ENCODE measurements around the gene HCLS1.

DNA sequence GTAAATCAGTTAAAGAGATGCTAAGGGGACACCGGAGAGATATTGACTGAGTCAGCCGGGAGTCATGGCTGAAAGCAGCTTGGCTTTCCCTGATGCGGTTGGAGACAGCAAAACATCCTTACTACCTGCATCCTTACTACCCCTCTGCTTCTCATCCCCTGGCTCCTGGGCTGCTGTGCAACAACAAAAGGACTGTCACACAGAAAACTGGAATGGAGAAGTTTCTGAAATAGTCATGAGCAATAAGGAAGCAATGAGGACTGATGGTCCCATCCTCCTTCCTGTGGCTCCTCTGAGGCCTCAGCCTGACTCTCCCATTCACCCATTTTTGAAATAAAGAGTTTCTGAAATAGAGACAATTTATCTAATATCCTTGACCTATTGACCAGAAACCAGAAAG lies 1.1 kb downstream of the HCLS1 start:
- TF ChIP-seq, protein P1, sequence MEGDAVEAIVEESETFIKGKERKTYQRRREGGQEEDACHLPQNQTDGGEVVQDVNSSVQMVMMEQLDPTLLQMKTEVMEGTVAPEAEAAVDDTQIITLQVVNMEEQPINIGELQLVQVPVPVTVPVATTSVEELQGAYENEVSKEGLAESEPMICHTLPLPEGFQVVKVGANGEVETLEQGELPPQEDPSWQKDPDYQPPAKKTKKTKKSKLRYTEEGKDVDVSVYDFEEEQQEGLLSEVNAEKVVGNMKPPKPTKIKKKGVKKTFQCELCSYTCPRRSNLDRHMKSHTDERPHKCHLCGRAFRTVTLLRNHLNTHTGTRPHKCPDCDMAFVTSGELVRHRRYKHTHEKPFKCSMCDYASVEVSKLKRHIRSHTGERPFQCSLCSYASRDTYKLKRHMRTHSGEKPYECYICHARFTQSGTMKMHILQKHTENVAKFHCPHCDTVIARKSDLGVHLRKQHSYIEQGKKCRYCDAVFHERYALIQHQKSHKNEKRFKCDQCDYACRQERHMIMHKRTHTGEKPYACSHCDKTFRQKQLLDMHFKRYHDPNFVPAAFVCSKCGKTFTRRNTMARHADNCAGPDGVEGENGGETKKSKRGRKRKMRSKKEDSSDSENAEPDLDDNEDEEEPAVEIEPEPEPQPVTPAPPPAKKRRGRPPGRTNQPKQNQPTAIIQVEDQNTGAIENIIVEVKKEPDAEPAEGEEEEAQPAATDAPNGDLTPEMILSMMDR (tag by site-specific recombination; IDR thresholded peaks at IDR 0.05): no peak
- TF ChIP-seq, protein P2, sequence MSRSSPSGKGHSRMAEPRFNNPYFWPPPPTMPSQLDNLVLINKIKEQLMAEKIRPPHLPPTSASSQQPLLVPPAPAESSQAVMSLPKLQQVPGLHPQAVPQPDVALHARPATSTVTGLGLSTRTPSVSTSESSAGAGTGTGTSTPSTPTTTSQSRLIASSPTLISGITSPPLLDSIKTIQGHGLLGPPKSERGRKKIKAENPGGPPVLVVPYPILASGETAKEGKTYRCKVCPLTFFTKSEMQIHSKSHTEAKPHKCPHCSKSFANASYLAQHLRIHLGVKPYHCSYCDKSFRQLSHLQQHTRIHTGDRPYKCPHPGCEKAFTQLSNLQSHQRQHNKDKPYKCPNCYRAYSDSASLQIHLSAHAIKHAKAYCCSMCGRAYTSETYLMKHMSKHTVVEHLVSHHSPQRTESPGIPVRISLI (tag by site-specific recombination; IDR thresholded peaks at IDR 0.05): no peak
- TF ChIP-seq ZNF596 (tag by site-specific recombination; IDR thresholded peaks at IDR 0.05) (no peak), YY1 (tag by site-specific recombination; IDR thresholded peaks at IDR 0.05) (no peak), ZBTB1 (tag by site-specific recombination; IDR thresholded peaks at IDR 0.05) (no peak), ZNF174 (tag by site-specific recombination; IDR thresholded peaks at IDR 0.05) (no peak), EGR2 (tag by site-specific recombination; IDR thresholded peaks at IDR 0.05; ENCODE audit: low read depth) (no peak), ZBTB20 (tag by site-specific recombination; IDR thresholded peaks at IDR 0.05) (no peak)
- TF ChIP-seq, protein P3, sequence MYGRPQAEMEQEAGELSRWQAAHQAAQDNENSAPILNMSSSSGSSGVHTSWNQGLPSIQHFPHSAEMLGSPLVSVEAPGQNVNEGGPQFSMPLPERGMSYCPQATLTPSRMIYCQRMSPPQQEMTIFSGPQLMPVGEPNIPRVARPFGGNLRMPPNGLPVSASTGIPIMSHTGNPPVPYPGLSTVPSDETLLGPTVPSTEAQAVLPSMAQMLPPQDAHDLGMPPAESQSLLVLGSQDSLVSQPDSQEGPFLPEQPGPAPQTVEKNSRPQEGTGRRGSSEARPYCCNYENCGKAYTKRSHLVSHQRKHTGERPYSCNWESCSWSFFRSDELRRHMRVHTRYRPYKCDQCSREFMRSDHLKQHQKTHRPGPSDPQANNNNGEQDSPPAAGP (tag by site-specific recombination; IDR thresholded peaks at IDR 0.05): no peak
- TF ChIP-seq, protein P4, sequence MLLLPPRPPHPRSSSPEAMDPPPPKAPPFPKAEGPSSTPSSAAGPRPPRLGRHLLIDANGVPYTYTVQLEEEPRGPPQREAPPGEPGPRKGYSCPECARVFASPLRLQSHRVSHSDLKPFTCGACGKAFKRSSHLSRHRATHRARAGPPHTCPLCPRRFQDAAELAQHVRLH (tag by site-specific recombination; IDR thresholded peaks at IDR 0.05): no peak
- TF ChIP-seq, protein P5, sequence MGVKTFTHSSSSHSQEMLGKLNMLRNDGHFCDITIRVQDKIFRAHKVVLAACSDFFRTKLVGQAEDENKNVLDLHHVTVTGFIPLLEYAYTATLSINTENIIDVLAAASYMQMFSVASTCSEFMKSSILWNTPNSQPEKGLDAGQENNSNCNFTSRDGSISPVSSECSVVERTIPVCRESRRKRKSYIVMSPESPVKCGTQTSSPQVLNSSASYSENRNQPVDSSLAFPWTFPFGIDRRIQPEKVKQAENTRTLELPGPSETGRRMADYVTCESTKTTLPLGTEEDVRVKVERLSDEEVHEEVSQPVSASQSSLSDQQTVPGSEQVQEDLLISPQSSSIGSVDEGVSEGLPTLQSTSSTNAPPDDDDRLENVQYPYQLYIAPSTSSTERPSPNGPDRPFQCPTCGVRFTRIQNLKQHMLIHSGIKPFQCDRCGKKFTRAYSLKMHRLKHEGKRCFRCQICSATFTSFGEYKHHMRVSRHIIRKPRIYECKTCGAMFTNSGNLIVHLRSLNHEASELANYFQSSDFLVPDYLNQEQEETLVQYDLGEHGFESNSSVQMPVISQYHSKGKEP (tag by site-specific recombination; IDR thresholded peaks at IDR 0.05): no peak
